Measurements from ENCODE around the gene ADM5. TPM values are rescaled to one million over a fixed set of nuclear protein-coding genes. Genes with fewer than 3 reads are reported as not detected.

The ADM5 gene
- total RNA-seq, 4 donors from 2014 or later: 0.38 to 2.7 (median 0.45) TPM; not detected in 1

- intact Hi-C loops (cut with DNase I): no loop called here
- TF ChIP-seq POLR2A (IDR thresholded peaks at IDR 0.05): no peak
- TF ChIP-seq CTCF (IDR thresholded peaks at IDR 0.05): no peak
- peaks cover 67 to 72% of the 10 kb centered on the region in 2 donors for H3K36me3 ChIP-seq
- no peak overlapping the region for H3K4me3 ChIP-seq (replicated peaks in 1 of 3)
- H3K4me1 ChIP-seq: no peaks in the 10 kb centered on the region
- H3K27ac ChIP-seq: no peak overlapping the region
- H3K27me3 ChIP-seq: no peaks in the 10 kb centered on the region
- no peaks in the 10 kb centered on the region for H3K9me3 ChIP-seq
- 96 to 97% methylated on average over 94 to 101 of the region's 110 CpGs for WGBS, 2 donors
- DNase-seq: no peak
Measured at GRCh38 chr19:49651820-49652550, 37.4 kb upstream of the ADM5 start.

GRCh38 chr19:49652551-49653465 is 36.6 kb upstream of the ADM5 start:
- WGBS, 2 donors: 94 to 96% methylated on average over 48 of the region's 58 CpGs
- intact Hi-C loops (cut with DNase I): no loop called here
- TF ChIP-seq POLR2A (IDR thresholded peaks at IDR 0.05) (no peak), CTCF (IDR thresholded peaks at IDR 0.05) (no peak)
- no peak overlapping the region for H3K4me3 ChIP-seq (replicated peaks in 1 of 3)
- DNase-seq: no peak
- no peak overlapping the region for H3K27ac ChIP-seq
- no peaks in the 10 kb centered on the region for H3K4me1 ChIP-seq
- H3K36me3 ChIP-seq: peaks cover 69 to 74% of the 10 kb centered on the region in 2 donors
- H3K27me3 ChIP-seq: no peaks in the 10 kb centered on the region
- H3K9me3 ChIP-seq: no peaks in the 10 kb centered on the region

- TF ChIP-seq POLR2A (IDR thresholded peaks at IDR 0.05): no peak
- no peak for TF ChIP-seq CTCF (IDR thresholded peaks at IDR 0.05)
- intact Hi-C loops (cut with DNase I): no loop called here
- no peak for DNase-seq
- Histone ChIP-seq H3K27ac (no peak overlapping the region), H3K27me3 (no peaks in the 10 kb centered on the region), H3K36me3 (peaks cover 74 to 80% of the 10 kb centered on the region in 2 donors), H3K9me3 (no peaks in the 10 kb centered on the region), H3K4me3 (replicated peaks in 1 of 3) (no peak overlapping the region), H3K4me1 (no peaks in the 10 kb centered on the region)
- 40 to 91% methylated on average over 1 to 13 of the region's 13 CpGs for WGBS, 2 donors
Measured at GRCh38 chr19:49653466-49653806, 36.0 kb upstream of the ADM5 start.

- intact Hi-C loops (cut with DNase I): no loop called here
- Histone ChIP-seq H3K27ac (no peak overlapping the region), H3K4me1 (no peaks in the 10 kb centered on the region), H3K27me3 (no peaks in the 10 kb centered on the region), H3K36me3 (peaks cover 80 to 90% of the 10 kb centered on the region in 2 donors), H3K4me3 (replicated peaks in 1 of 3) (no peak overlapping the region), H3K9me3 (no peaks in the 10 kb centered on the region)
- 86 to 94% methylated on average over 10 of the region's 10 CpGs for WGBS, 2 donors
- TF ChIP-seq CTCF (IDR thresholded peaks at IDR 0.05) (no peak), POLR2A (IDR thresholded peaks at IDR 0.05) (no peak)
- DNase-seq: no peak
Measured at GRCh38 chr19:49654581-49654980, 34.8 kb upstream of the ADM5 start.

Measured in thyroid gland (tissue), 4 donors.